Astrocyte of the spinal cord (primary cell): Measurements from ENCODE around the gene SYCE1.

ENCODE experiments used
- DNase-seq: peaks from one replicate; pipeline ENCODE4 v3.0.0; 2011; ENCODE audit warnings: low read depth, low spot score
- H3K4me3 ChIP-seq: 2 replicates; pipeline ENCODE4 v1.5.1; 2011; ENCODE audit warnings: low read depth, mild to moderate bottlenecking, low read length, moderate library complexity
- CTCF ChIP-seq: IDR thresholded peaks from 2 replicates; pipeline ENCODE4 v1.5.1; 2012; ENCODE audit warnings: low read depth, mild to moderate bottlenecking, low read length, inconsistent platforms
- in situ Hi-C: cut with HindIII; loops from 2 replicates; pipeline ENCODE4 v1.10.0; 2017; ENCODE audit warnings: low sequenced_read_pairs

The SYCE1 gene

GRCh38 chr10:133567609-133568286 lies 2.4 kb upstream of the SYCE1 start:
- in situ Hi-C loops = no loop called here
- DNase-seq = no peak
- TF ChIP-seq CTCF = no peak
- no peak overlapping the region for H3K4me3 ChIP-seq

- in situ Hi-C loops = no loop called here
- DNase-seq = no peak
- no peak for TF ChIP-seq CTCF
- no peak overlapping the region for H3K4me3 ChIP-seq
Measured at GRCh38 chr10:133567119-133567518, 1.7 kb upstream of the SYCE1 start.

GRCh38 chr10:133564816-133565215 lies 567 bp downstream of the SYCE1 start:
- no peak overlapping the region for H3K4me3 ChIP-seq
- DNase-seq = no peak
- TF ChIP-seq CTCF = no peak
- in situ Hi-C loops = no loop called here

- in situ Hi-C loops = no loop called here
- no peak for TF ChIP-seq CTCF
- H3K4me3 ChIP-seq = no peak overlapping the region
- no peak for DNase-seq
Measured at GRCh38 chr10:133559216-133559615, 6.2 kb downstream of the SYCE1 start.

DNA sequence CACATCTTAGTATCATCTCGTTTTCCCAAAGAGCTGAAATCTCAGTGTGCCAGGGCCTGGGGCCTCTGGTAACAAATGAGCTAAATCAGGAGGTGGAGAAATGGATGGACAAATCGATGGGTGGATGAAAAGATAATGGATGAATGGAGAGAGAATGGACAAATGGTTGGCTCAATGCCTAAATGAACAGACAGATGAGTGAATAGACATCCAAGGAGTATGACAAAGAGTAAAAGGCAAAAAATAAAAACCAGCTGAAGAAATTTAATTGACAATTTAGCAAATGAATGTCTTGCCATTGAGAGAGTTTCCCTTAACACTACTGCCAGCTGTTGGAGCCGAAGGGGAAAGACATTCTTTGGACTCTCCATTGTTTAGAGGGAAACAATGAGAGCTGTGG lies 8.0 kb downstream of the SYCE1 start:
- no peak for TF ChIP-seq CTCF
- no peak overlapping the region for H3K4me3 ChIP-seq
- DNase-seq = no peak
- in situ Hi-C loops = no loop called here

DNA sequence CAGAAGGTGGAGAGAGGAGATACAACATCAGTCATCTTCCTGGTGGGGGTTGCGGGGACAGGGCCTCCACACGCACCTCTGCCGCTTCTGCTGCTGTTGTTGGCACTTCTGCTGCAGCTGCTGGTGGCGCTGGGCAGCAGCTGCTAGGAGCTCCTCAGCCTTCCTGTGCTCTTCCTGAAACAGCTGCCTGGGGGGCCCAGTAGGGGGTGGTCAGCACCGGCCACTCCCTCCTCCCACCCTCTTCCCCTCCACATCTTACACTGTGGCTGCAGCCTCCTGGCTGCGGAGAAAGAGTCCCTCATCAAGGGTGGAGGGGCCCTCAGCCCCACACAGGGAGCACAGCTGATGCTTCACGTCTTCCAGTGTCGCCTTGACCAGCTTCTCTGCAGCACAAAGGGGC lies 9.9 kb downstream of the SYCE1 start:
- in situ Hi-C loops = no loop called here
- H3K4me3 ChIP-seq = no peak overlapping the region
- TF ChIP-seq CTCF = no peak
- DNase-seq = no peak
